ENCODE measurements around the gene CXXC5. TPM values are rescaled to one million over a fixed set of nuclear protein-coding genes. Genes with fewer than 3 reads are reported as not detected.

Gene CXXC5
- total and polyA plus RNA-seq, 2 experiments from 2014 or later = 70.4 to 122 TPM

- no peak for DNase-seq (ENCODE audit: low read depth in 1 of 2, low spot score in 1 of 2)
- Histone ChIP-seq H3K27me3 (no peaks in the 10 kb centered on the region), H3K4me1 (ENCODE audit: low read depth) (peaks cover 17% of the 10 kb centered on the region), H3K9me3 (ENCODE audit: low read depth) (no peaks in the 10 kb centered on the region), H3K36me3 (peaks cover 15% of the 10 kb centered on the region), H3K27ac (no peak overlapping the region), H3K4me3 (no peak overlapping the region)
- TF ChIP-seq, protein P1, sequence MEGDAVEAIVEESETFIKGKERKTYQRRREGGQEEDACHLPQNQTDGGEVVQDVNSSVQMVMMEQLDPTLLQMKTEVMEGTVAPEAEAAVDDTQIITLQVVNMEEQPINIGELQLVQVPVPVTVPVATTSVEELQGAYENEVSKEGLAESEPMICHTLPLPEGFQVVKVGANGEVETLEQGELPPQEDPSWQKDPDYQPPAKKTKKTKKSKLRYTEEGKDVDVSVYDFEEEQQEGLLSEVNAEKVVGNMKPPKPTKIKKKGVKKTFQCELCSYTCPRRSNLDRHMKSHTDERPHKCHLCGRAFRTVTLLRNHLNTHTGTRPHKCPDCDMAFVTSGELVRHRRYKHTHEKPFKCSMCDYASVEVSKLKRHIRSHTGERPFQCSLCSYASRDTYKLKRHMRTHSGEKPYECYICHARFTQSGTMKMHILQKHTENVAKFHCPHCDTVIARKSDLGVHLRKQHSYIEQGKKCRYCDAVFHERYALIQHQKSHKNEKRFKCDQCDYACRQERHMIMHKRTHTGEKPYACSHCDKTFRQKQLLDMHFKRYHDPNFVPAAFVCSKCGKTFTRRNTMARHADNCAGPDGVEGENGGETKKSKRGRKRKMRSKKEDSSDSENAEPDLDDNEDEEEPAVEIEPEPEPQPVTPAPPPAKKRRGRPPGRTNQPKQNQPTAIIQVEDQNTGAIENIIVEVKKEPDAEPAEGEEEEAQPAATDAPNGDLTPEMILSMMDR (IDR thresholded peaks at IDR 0.05; ENCODE audit: low read depth, low read length) = no peak
Measured at GRCh38 chr5:139681112-139681458, 32.9 kb downstream of the CXXC5 start.

DNA sequence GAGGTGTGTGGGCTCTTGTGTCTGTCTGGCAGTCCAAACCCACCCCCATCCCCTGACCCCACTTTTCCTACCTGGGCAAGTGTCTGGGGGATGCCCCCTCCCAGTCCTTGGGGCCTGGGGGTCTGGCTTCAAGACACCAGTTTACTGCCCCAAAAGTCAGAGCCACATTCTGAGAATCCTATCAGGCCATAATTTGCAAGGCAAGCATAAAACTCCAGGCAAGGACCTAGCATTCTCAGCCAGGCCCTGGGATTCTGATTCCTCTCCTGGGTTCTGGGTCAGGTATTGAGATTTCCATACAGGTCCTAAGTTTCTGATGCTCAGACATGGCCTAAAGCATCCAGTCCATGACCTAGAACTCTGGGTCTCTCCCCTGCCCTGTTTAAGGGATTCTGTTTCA lies 33.3 kb downstream of the CXXC5 start:
- H3K4me3 ChIP-seq = no peak overlapping the region
- no peak for DNase-seq (ENCODE audit: low read depth in 1 of 2, low spot score in 1 of 2)
- TF ChIP-seq, protein P1 (IDR thresholded peaks at IDR 0.05; ENCODE audit: low read depth, low read length) = no peak
- peaks cover 15% of the 10 kb centered on the region for H3K36me3 ChIP-seq
- H3K9me3 ChIP-seq (ENCODE audit: low read depth) = no peaks in the 10 kb centered on the region
- no peaks in the 10 kb centered on the region for H3K27me3 ChIP-seq
- H3K4me1 ChIP-seq (ENCODE audit: low read depth) = peaks cover 17% of the 10 kb centered on the region
- no peak overlapping the region for H3K27ac ChIP-seq

DNA sequence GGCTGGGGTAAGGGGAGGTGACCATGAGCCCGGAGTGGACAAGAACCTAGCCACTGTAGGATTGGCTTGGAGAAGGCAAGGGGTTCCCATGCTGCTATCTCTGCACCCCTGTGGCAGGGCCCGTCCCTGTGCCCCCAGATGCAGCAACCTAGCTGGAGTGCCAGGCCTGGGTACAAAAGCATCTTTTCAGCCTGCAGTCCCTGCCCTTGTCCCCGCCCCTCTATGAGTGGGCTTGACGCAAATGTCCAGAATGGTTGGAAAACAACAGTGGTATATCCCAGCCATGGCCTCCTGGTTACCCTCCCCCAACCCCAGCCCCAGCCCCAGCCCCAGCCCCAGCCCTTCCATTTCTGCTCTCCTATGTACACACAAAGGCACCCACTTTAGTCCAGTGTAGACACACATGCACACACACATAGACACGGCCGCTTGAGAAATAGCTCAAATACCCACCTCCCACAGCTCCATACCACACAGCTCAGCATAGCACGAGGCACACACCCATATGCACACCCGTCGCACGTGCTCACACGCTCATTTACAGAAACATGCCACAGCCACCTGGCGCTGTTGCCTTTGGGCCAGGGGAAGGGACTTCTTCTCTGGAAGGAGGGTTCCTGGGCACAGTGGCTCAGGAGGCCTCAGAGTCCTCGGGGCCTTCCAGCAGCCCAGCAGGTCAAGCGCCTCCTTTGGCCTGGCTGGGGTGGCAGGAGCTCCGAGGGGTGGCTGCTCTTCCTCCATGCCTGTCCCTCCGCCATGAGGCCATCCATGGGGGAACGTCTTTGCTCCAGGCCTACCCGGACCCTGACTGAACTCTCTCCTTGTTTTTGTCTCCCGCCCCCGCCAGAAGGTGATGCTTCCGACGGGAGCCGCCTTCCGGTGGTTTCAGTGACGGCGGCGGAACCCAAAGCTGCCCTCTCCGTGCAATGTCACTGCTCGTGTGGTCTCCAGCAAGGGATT lies 34.1 kb downstream of the CXXC5 start:
- Histone ChIP-seq H3K4me1 (ENCODE audit: low read depth) (peaks cover 9% of the 10 kb centered on the region), H3K9me3 (ENCODE audit: low read depth) (no peaks in the 10 kb centered on the region), H3K36me3 (peaks cover 15% of the 10 kb centered on the region), H3K4me3 (no peak overlapping the region), H3K27ac (no peak overlapping the region), H3K27me3 (no peaks in the 10 kb centered on the region)
- DNase-seq (ENCODE audit: low read depth in 1 of 2, low spot score in 1 of 2) = no peak
- TF ChIP-seq, protein P1 (IDR thresholded peaks at IDR 0.05; ENCODE audit: low read depth, low read length) = no peak

DNA sequence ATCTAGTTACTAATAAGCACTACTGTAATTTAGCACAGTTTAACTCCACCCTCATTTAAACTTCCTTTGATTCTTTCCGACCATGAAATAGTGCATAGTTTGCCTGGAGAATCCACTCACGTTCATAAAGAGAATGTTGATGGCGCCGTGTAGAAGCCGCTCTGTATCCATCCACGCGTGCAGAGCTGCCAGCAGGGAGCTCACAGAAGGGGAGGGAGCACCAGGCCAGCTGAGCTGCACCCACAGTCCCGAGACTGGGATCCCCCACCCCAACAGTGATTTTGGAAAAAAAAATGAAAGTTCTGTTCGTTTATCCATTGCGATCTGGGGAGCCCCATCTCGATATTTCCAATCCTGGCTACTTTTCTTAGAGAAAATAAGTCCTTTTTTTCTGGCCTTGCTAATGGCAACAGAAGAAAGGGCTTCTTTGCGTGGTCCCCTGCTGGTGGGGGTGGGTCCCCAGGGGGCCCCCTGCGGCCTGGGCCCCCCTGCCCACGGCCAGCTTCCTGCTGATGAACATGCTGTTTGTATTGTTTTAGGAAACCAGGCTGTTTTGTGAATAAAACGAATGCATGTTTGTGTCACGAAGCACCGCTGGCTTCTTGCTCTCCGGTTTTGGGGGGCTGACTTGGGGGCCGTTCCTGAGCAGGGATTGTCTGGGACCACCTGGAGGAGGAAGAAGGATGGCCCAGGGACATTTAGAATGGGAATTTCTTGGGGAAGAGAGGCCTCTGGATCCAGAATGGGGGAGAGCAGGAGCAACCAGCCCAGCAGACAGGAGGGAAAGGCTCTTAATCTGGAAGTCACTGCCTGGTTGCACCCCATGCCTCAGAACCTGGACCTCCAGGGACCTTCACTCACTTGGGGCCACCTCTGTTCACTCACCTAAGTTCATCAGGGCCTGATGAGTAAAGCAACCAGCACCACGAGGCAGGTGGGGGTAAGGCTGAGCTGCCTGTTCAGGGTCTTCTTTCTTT lies 35.4 kb downstream of the CXXC5 start:
- Histone ChIP-seq H3K4me3 (no peak overlapping the region), H3K4me1 (ENCODE audit: low read depth) (peaks cover 2% of the 10 kb centered on the region), H3K9me3 (ENCODE audit: low read depth) (no peaks in the 10 kb centered on the region), H3K27me3 (no peaks in the 10 kb centered on the region), H3K27ac (peak overlapping the region; percentile 30), H3K36me3 (peaks cover 15% of the 10 kb centered on the region)
- TF ChIP-seq, protein P1 (IDR thresholded peaks at IDR 0.05; ENCODE audit: low read depth, low read length) = no peak
- DNase-seq (ENCODE audit: low read depth in 1 of 2, low spot score in 1 of 2) = no peak

DNA sequence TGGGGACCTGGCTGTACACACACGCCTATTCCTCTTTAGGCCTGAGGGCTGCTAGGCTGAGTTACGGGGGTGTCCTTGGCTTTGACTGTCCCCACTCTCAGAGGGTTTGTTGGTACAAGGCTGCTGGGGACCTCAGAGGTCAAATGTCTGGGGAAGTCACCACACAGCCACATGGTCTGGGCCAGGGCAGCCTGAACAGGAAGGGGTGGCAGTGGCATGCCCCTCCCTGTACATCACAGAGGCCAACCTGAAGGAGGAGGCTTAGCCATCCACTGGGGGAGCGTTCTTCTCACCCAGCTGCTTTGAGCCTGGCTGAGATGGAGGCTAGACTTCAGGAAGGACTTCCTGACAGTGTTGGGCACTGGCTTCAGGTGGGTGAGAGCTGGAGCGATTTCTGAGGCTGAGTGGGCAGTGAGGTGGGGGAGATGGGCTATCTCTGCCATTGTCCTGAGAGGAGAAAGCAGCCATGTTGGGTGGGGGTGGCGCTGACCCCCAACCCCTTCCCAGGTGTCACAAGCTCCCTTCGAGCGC lies 36.3 kb downstream of the CXXC5 start:
- Histone ChIP-seq H3K27ac (peak overlapping the region; percentile 30), H3K36me3 (peaks cover 15% of the 10 kb centered on the region), H3K27me3 (no peaks in the 10 kb centered on the region), H3K4me3 (no peak overlapping the region), H3K4me1 (ENCODE audit: low read depth) (peaks cover 9% of the 10 kb centered on the region), H3K9me3 (ENCODE audit: low read depth) (no peaks in the 10 kb centered on the region)
- no peak for DNase-seq (ENCODE audit: low read depth in 1 of 2, low spot score in 1 of 2)
- TF ChIP-seq, protein P1 (IDR thresholded peaks at IDR 0.05; ENCODE audit: low read depth, low read length) = no peak

Data from cardiac muscle cell (in vitro differentiated cells and primary cell).